ENCODE measurements around the gene FOXP2. TPM values are rescaled to one million over a fixed set of nuclear protein-coding genes. Genes with fewer than 3 reads are reported as not detected.

The FOXP2 gene
- total RNA-seq, 1 experiment from 2014 or later: not detected

DNA sequence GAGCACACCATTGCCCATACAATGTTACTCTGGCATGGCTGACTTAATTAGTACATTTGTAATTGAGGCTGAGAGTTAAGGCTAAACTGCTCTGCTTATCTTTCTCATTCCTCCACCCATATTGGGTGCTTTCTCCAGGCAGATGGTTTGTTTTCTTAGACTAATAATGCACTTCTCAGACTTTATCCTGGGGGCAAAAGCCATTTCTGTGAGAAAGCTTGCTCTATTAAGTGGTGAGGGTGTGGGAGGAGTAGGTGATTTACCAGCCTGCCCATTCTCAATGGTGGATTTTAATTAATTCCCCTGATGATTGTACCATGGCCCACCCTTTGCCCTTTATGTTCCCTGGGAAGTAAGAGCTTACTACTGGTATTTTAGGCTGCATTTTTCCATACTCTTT is 174.8 kb downstream of the FOXP2 start:
- ChIA-PET CTCF (no interaction called here), POLR2A (no interaction called here)
- no peak for DNase-seq
- Mint-ChIP-seq H3K4me1 (ENCODE audit: low read depth, unreplicated experiment) (no peaks in the 10 kb centered on the region), H3K9me3 (ENCODE audit: unreplicated experiment) (no peaks in the 10 kb centered on the region), H3K36me3 (ENCODE audit: insufficient read depth, unreplicated experiment) (no peaks in the 10 kb centered on the region), H3K4me3 (ENCODE audit: unreplicated experiment) (no peak overlapping the region), H3K27ac (ENCODE audit: unreplicated experiment) (no peak overlapping the region), H3K27me3 (ENCODE audit: insufficient read depth, unreplicated experiment) (no peaks in the 10 kb centered on the region)
- intact Hi-C loops (cut with micrococcal nuclease; ENCODE audit: unreplicated experiment): no loop called here
- no peaks in the 10 kb centered on the region for H3K27me3 ChIP-seq (replicated peaks; ENCODE audit: control insufficient read depth, insufficient read depth, low read length)
- BruUV-seq (replicated peaks): no TSS peak
- H3K36me3 ChIP-seq (ENCODE audit: control insufficient read depth, insufficient read depth, low read length): no peaks in the 10 kb centered on the region
- no peak overlapping the region for H3K4me3 ChIP-seq (ENCODE audit: low read depth, low read length)
- no peaks in the 10 kb centered on the region for H3K9me3 ChIP-seq
- TF ChIP-seq, protein P1, sequence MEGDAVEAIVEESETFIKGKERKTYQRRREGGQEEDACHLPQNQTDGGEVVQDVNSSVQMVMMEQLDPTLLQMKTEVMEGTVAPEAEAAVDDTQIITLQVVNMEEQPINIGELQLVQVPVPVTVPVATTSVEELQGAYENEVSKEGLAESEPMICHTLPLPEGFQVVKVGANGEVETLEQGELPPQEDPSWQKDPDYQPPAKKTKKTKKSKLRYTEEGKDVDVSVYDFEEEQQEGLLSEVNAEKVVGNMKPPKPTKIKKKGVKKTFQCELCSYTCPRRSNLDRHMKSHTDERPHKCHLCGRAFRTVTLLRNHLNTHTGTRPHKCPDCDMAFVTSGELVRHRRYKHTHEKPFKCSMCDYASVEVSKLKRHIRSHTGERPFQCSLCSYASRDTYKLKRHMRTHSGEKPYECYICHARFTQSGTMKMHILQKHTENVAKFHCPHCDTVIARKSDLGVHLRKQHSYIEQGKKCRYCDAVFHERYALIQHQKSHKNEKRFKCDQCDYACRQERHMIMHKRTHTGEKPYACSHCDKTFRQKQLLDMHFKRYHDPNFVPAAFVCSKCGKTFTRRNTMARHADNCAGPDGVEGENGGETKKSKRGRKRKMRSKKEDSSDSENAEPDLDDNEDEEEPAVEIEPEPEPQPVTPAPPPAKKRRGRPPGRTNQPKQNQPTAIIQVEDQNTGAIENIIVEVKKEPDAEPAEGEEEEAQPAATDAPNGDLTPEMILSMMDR (IDR thresholded peaks at IDR 0.05; ENCODE audit: insufficient read depth in 1 of 2, low read depth in 1 of 2, low read length in 1 of 2, severe bottlenecking in 1 of 2, unreplicated experiment in 1 of 2): no peak
- no peaks in the 10 kb centered on the region for H3K4me1 ChIP-seq

GRCh38 chr7:114590298-114590697 is 175.7 kb downstream of the FOXP2 start:
- ChIA-PET CTCF (no interaction called here), POLR2A (no interaction called here)
- H3K4me1 ChIP-seq: no peaks in the 10 kb centered on the region
- no peaks in the 10 kb centered on the region for H3K27me3 ChIP-seq (replicated peaks; ENCODE audit: control insufficient read depth, insufficient read depth, low read length)
- Mint-ChIP-seq H3K27ac (ENCODE audit: unreplicated experiment) (no peak overlapping the region), H3K4me1 (ENCODE audit: low read depth, unreplicated experiment) (no peaks in the 10 kb centered on the region), H3K27me3 (ENCODE audit: insufficient read depth, unreplicated experiment) (no peaks in the 10 kb centered on the region), H3K9me3 (ENCODE audit: unreplicated experiment) (no peaks in the 10 kb centered on the region), H3K36me3 (ENCODE audit: insufficient read depth, unreplicated experiment) (no peaks in the 10 kb centered on the region), H3K4me3 (ENCODE audit: unreplicated experiment) (no peak overlapping the region)
- no TSS peak for BruUV-seq (replicated peaks)
- no peak overlapping the region for H3K4me3 ChIP-seq (ENCODE audit: low read depth, low read length)
- DNase-seq: no peak
- H3K9me3 ChIP-seq: no peaks in the 10 kb centered on the region
- no peaks in the 10 kb centered on the region for H3K36me3 ChIP-seq (ENCODE audit: control insufficient read depth, insufficient read depth, low read length)
- TF ChIP-seq, protein P1 (IDR thresholded peaks at IDR 0.05; ENCODE audit: insufficient read depth in 1 of 2, low read depth in 1 of 2, low read length in 1 of 2, severe bottlenecking in 1 of 2, unreplicated experiment in 1 of 2): no peak
- intact Hi-C loops (cut with micrococcal nuclease; ENCODE audit: unreplicated experiment): no loop called here

GRCh38 chr7:114598946-114599345 is 184.3 kb downstream of the FOXP2 start:
- DNase-seq: no peak
- H3K27me3 Mint-ChIP-seq (ENCODE audit: insufficient read depth, unreplicated experiment): no peaks in the 10 kb centered on the region
- TF ChIP-seq, protein P1 (IDR thresholded peaks at IDR 0.05; ENCODE audit: insufficient read depth in 1 of 2, low read depth in 1 of 2, low read length in 1 of 2, severe bottlenecking in 1 of 2, unreplicated experiment in 1 of 2): no peak
- ChIA-PET CTCF (no interaction called here), POLR2A (no interaction called here)
- H3K4me3 Mint-ChIP-seq (ENCODE audit: unreplicated experiment): no peak overlapping the region
- intact Hi-C loops (cut with micrococcal nuclease; ENCODE audit: unreplicated experiment): no loop called here
- Histone ChIP-seq H3K4me3 (ENCODE audit: low read depth, low read length) (no peak overlapping the region), H3K36me3 (ENCODE audit: control insufficient read depth, insufficient read depth, low read length) (no peaks in the 10 kb centered on the region), H3K27me3 (replicated peaks; ENCODE audit: control insufficient read depth, insufficient read depth, low read length) (no peaks in the 10 kb centered on the region), H3K9me3 (no peaks in the 10 kb centered on the region), H3K4me1 (no peaks in the 10 kb centered on the region)
- H3K9me3 Mint-ChIP-seq (ENCODE audit: unreplicated experiment): no peaks in the 10 kb centered on the region
- H3K36me3 Mint-ChIP-seq (ENCODE audit: insufficient read depth, unreplicated experiment): no peaks in the 10 kb centered on the region
- BruUV-seq (replicated peaks): no TSS peak
- no peak overlapping the region for H3K27ac Mint-ChIP-seq (ENCODE audit: unreplicated experiment)
- no peaks in the 10 kb centered on the region for H3K4me1 Mint-ChIP-seq (ENCODE audit: low read depth, unreplicated experiment)

Measured in Caco-2 (cell line).